ENCODE results near the gene BTG4. TPM values are rescaled to one million over a fixed set of nuclear protein-coding genes. Genes with fewer than 3 reads are reported as not detected.

BTG4 gene
- total RNA-seq, 4 donors from 2014 or later = not detected

DNA sequence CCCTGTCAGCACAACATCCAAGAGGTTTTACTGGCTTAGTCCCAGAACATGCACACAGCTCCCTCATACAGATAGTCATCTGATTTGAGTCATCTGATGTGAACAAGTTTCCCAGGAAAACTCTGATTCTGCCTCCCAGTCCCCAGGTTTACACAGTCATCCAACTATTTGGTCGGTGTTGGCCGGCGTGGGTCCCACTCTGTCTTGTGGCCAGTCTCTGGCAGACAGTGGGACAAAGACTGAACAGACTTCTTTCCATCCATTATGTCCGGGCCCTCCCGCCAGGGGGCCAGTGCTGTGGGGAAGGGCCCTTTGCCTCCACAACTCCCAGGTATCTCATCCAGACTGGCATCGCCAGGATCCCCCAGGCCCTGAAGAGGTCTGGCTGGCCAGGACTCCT, 60.0 kb downstream of the BTG4 start:
- H3K4me3 ChIP-seq (replicated peaks in 1 of 3) = no peak overlapping the region
- DNase-seq = no peak
- TF ChIP-seq POLR2A (IDR thresholded peaks at IDR 0.05) (no peak), CTCF (IDR thresholded peaks at IDR 0.05) (no peak)
- intact Hi-C loops (cut with DNase I) = no loop called here
- H3K27ac ChIP-seq = no peak overlapping the region
- no peaks in the 10 kb centered on the region for H3K27me3 ChIP-seq
- peaks cover 0 to 4% of the 10 kb centered on the region in 2 donors for H3K4me1 ChIP-seq
- H3K9me3 ChIP-seq = no peaks in the 10 kb centered on the region
- no peaks in the 10 kb centered on the region for H3K36me3 ChIP-seq
- WGBS, 2 donors = 91 to 94% methylated on average over 6 of the region's 6 CpGs

DNA sequence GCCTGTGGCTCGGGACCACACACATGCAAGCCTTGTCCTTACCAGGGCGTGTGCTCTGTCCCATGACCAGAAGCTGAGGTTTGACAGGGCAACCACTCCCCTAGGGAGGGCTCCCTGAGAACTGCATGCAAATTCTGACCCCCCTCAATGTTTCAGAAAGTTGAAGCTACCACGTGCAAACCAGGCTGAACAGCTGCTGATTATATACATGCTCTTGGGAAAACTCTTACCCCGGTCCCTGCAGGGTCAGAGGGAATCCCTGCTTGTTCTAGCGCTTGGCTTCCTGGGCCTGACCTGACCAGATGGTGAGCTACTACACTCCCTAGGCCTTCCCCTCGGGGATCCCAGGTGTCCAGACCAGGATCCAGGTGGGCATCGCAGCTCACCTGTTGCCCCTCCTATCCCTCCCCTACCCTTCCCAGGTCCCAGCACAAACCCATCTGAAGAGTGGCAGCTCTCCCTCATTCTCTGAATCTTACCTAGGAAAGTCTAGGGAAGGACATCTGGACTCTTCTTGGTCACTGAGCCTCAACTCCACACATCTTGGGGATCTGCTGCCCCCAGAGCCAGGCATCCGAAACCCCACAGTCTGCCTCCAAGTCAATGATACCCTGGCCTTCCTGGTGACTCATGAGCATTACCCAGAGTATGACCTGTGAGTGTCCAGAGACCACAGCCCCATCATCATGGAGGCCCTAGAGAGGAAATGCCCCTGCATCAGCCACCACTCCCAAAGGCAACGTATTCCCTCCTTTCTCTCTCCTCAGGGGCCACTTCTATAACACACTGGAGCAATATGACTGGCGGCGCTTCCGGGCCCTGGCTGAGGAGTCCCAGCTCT, 61.5 kb downstream of the BTG4 start:
- no peaks in the 10 kb centered on the region for H3K36me3 ChIP-seq
- WGBS, 2 donors = 95% methylated on average over 11 to 12 of the region's 12 CpGs
- no peak overlapping the region for H3K4me3 ChIP-seq (replicated peaks in 1 of 3)
- TF ChIP-seq CTCF (IDR thresholded peaks at IDR 0.05) = no peak
- no peak for TF ChIP-seq POLR2A (IDR thresholded peaks at IDR 0.05)
- H3K27ac ChIP-seq = no peak overlapping the region
- no peaks in the 10 kb centered on the region for H3K9me3 ChIP-seq
- intact Hi-C loops (cut with DNase I) = no loop called here
- no peak for DNase-seq
- H3K27me3 ChIP-seq = no peaks in the 10 kb centered on the region
- peaks cover 0 to 4% of the 10 kb centered on the region in 2 donors for H3K4me1 ChIP-seq

GRCh38 chr11:111449696-111450479, 62.3 kb downstream of the BTG4 start:
- 82 to 89% methylated on average over 4 of the region's 4 CpGs for WGBS, 2 donors
- Histone ChIP-seq H3K27ac (no peak overlapping the region), H3K9me3 (no peaks in the 10 kb centered on the region), H3K4me3 (replicated peaks in 1 of 3) (no peak overlapping the region), H3K27me3 (no peaks in the 10 kb centered on the region), H3K36me3 (no peaks in the 10 kb centered on the region), H3K4me1 (peaks cover 0 to 4% of the 10 kb centered on the region in 2 donors)
- TF ChIP-seq POLR2A (IDR thresholded peaks at IDR 0.05) (no peak), CTCF (IDR thresholded peaks at IDR 0.05) (no peak)
- intact Hi-C loops (cut with DNase I) = loop anchor here (5.0 kb wide), 1 partner anchor 168 kb away; no protein-coding TSS in a partner anchor
- no peak for DNase-seq

DNA sequence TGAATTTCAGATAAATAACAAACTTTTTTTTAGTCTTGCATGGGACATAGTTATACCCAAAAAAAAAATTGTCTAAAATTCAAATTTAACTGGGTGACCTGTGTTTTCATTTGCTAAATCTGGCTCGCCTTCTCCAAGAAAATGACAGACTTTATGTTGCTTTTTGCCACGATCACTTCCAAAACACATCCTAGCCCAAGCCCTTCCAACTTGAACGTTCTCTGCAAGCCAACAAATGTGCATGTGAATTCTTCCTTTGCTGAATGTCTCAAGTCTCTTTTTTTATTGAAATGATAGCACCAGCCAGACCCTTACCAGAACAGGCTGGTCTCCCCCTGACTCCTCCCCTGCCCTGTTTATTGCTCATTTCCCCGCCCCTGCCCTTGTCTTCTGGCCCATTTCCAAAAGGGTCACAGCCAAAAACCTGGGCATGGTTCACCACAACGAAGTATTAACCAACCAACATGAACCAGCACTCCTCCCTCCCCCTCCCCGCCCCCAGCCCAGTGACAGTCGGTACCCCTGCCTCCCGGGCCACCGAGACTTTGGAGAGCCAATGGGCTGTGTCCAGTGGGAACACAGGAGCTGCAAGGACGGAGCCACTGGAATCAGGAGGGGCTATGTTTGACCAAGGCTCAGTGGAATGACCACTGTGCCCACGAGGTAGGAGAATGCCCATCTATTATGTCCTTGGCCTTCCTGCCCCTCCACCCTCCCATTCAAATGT, 63.2 kb downstream of the BTG4 start:
- H3K9me3 ChIP-seq = no peaks in the 10 kb centered on the region
- H3K4me1 ChIP-seq = peaks cover 0 to 4% of the 10 kb centered on the region in 2 donors
- H3K36me3 ChIP-seq = no peaks in the 10 kb centered on the region
- peak; percentile 30 to 56 for DNase-seq
- no peak overlapping the region for H3K4me3 ChIP-seq (replicated peaks in 1 of 3)
- 42 to 48% methylated on average over 11 of the region's 11 CpGs for WGBS, 2 donors
- H3K27me3 ChIP-seq = no peaks in the 10 kb centered on the region
- TF ChIP-seq POLR2A (IDR thresholded peaks at IDR 0.05) (no peak), CTCF (IDR thresholded peaks at IDR 0.05) (no peak)
- no peak overlapping the region for H3K27ac ChIP-seq
- intact Hi-C loops (cut with DNase I) = loop anchor here (5.0 kb wide), 1 partner anchor 167 kb away; no protein-coding TSS in a partner anchor

Data from thyroid gland (tissue), 4 donors.